SK-N-SH (cell line): Measurements from ENCODE around the gene MRPL12. TPM values are rescaled to one million over a fixed set of nuclear protein-coding genes. Genes with fewer than 3 reads are reported as not detected.
A peak's percentile ranks its signal among the peaks of the same experiment; 100 is the strongest.

Experiments
- CTCF ChIA-PET: fragments of 300-600, 350-600 bp; formaldehyde crosslinking; extraction: SDS; loops from one replicate; lab custom pipeline; 2021; lab: Yijun Ruan, JAX
- POLR2A ChIA-PET: fragments of 350-600 bp; sonication (Branson Sonifier 250); formaldehyde crosslinking; extraction: SDS; loops from one replicate; lab custom pipeline; 2020; ENCODE audit warnings: antibody characterized with exemption, inconsistent platforms; lab: Yijun Ruan, JAX
- DNase-seq: peaks from one replicate; pipeline ENCODE4 v3.0.0; 2012
- H2AFZ ChIP-seq: fragments of 200-600 bp; sonication (generic); 2 replicates; pipeline ENCODE4 v1.8.1; 2016; ENCODE audit warnings: antibody characterized with exemption, mild to moderate bottlenecking, low read depth
- H3F3A ChIP-seq: fragments of 200-600 bp; sonication (generic); replicated peaks from 2 replicates; pipeline ENCODE3; 2016; ENCODE audit warnings: antibody characterized with exemption, mild to moderate bottlenecking; ENCODE audit not compliant: insufficient read depth
- H3K27ac ChIP-seq, 2 experiments: fragments of 200-500 bp in 1 of 2; fragments of 200-600 bp in 1 of 2; sonication (Bioruptor generic) in 1 of 2; sonication (generic), shearing (Covaris generic) in 1 of 2; 2 replicates each; pipeline versions ENCODE4 v1.5.1 to v1.6.1; 2014 to 2016; ENCODE audit warnings: low read depth in 2 of 2, inconsistent platforms in 1 of 2, low read length in 1 of 2, mild to moderate bottlenecking in 1 of 2, mixed read lengths in 1 of 2
- H3K27me3 ChIP-seq: fragments of 200-600 bp; sonication (generic), shearing (Covaris generic); 2 replicates; pipeline ENCODE4 v1.6.1; 2016; ENCODE audit warnings: mixed run types; ENCODE audit not compliant: insufficient read depth
- H3K36me3 ChIP-seq, 2 experiments: fragments of 200-500 bp in 1 of 2; fragments of 200-600 bp in 1 of 2; sonication (Bioruptor generic) in 1 of 2; sonication (generic) in 1 of 2; replicated peaks in 1 of 2; 2 replicates each; pipeline versions ENCODE3 to v1.5.1; 2014 to 2016; ENCODE audit warnings: low read length in 1 of 2, mild to moderate bottlenecking in 1 of 2; ENCODE audit not compliant: insufficient read depth in 2 of 2, control insufficient read depth in 1 of 2
- H3K4me1 ChIP-seq, 2 experiments: fragments of 200-500 bp in 1 of 2; fragments of 200-600 bp in 1 of 2; sonication (Bioruptor generic) in 1 of 2; sonication (generic), shearing (Covaris generic) in 1 of 2; 2 replicates each; pipeline versions ENCODE4 v1.5.1 to v1.6.1; 2014 to 2016; ENCODE audit warnings: low read depth in 1 of 2, low read length in 1 of 2, mixed run types in 1 of 2; ENCODE audit not compliant: insufficient read depth in 2 of 2, control insufficient read depth in 1 of 2
- H3K4me2 ChIP-seq: fragments of 200-600 bp; sonication (generic), shearing (Covaris generic); 2 replicates; pipeline ENCODE4 v1.6.1; 2017; ENCODE audit warnings: mixed run types
- H3K4me3 ChIP-seq, 2 experiments: fragments of 200-500 bp in 1 of 2; fragments of 200-600 bp in 1 of 2; sonication (Bioruptor generic) in 1 of 2; sonication (generic), shearing (Covaris generic) in 1 of 2; 2 replicates each; pipeline versions ENCODE4 v1.5.1 to v1.8.1; 2014 to 2016; ENCODE audit warnings: low read depth in 2 of 2, inconsistent platforms in 1 of 2, low read length in 1 of 2, mild to moderate bottlenecking in 1 of 2, mixed read lengths in 1 of 2, moderate library complexity in 1 of 2
- H3K79me2 ChIP-seq: fragments of 200-600 bp; sonication (generic); 2 replicates; pipeline ENCODE4 v1.8.1; 2017; ENCODE audit warnings: mild to moderate bottlenecking; ENCODE audit not compliant: insufficient read depth
- H3K9ac ChIP-seq: fragments of 200-600 bp; sonication (generic); 2 replicates; pipeline ENCODE4 v1.6.1; 2017; ENCODE audit warnings: mixed run types
- H3K9me2 ChIP-seq: fragments of 200-600 bp; sonication (generic); 2 replicates; pipeline ENCODE4 v1.6.1; 2017; ENCODE audit warnings: mixed run types
- H3K9me3 ChIP-seq: fragments of 200-600 bp; sonication (generic); 2 replicates; pipeline ENCODE4 v1.6.1; 2017; ENCODE audit warnings: mixed run types, mild to moderate bottlenecking, moderate library complexity
- H4K20me1 ChIP-seq: fragments of 200-600 bp; sonication (generic); 2 replicates; pipeline ENCODE4 v1.6.1; 2017; ENCODE audit warnings: mild to moderate bottlenecking, mixed run types; ENCODE audit not compliant: insufficient read depth
- CHD2 ChIP-seq: fragments of 150-350 bp; IDR thresholded peaks from 2 replicates; pipeline ENCODE4 v1.6.1; 2018; ENCODE audit warnings: low read length; ENCODE audit not compliant: partially characterized antibody
- ELF1 ChIP-seq: IDR thresholded peaks from 2 replicates; pipeline ENCODE4 v1.4.0; 2012
- FOSL2 ChIP-seq: IDR thresholded peaks from 2 replicates; pipeline ENCODE4 v1.4.0; 2012; ENCODE audit warnings: low read depth, mild to moderate bottlenecking, moderate library complexity, borderline replicate concordance
- JUND ChIP-seq: IDR thresholded peaks from 2 replicates; pipeline ENCODE4 v1.4.0; 2012
- MEF2A ChIP-seq: IDR thresholded peaks from 2 replicates; pipeline ENCODE4 v1.4.0; 2012; ENCODE audit warnings: low read depth, borderline replicate concordance
- MXI1 ChIP-seq: IDR thresholded peaks from 2 replicates; pipeline ENCODE4 v1.6.1; 2012; ENCODE audit warnings: mild to moderate bottlenecking, low read depth, low read length, improper control_type of control experiment
- RAD21 ChIP-seq: IDR thresholded peaks from 2 replicates; pipeline ENCODE4 v1.6.1; 2012; ENCODE audit warnings: mild to moderate bottlenecking, low read length
- REST ChIP-seq: IDR thresholded peaks from 2 replicates; pipeline ENCODE4 v1.6.1; 2012; ENCODE audit warnings: mild to moderate bottlenecking, low read depth, low read length, moderate library complexity
- SIN3A ChIP-seq: IDR thresholded peaks from 2 replicates; pipeline ENCODE4 v1.6.1; 2012; ENCODE audit warnings: low read depth, mild to moderate bottlenecking, low read length, moderate library complexity, borderline replicate concordance
- SMC3 ChIP-seq: IDR thresholded peaks from 2 replicates; pipeline ENCODE4 v1.6.1; 2012; ENCODE audit warnings: low read depth, low read length, improper control_type of control experiment
- WGBS: methylation state at CpG from one replicate; pipeline ENCODE4 v1.1.6; 2017; ENCODE audit warnings: low lambda C conversion rate; 5-methylcytosine and 5-hydroxymethylcytosine counted together
- polyA plus RNA-seq, 3 experiments: library from polyadenylated mRNA; depleted of rRNA; stranded (reverse); fragments of >200 nt; gene quantifications; 2 replicates each; pipeline ENCODE4 v1.2.3, GENCODE V29; 2012
- small RNA-seq, 7 experiments: library from RNA; depleted of rRNA; stranded (forward); fragments of <200 nt; gene quantifications; one replicate each; pipeline ENCODE3, GENCODE V24; 2012
- TF ChIP-seq, protein P1 (sequence below): fragments of 150-350 bp; IDR thresholded peaks from 2 replicates; pipeline ENCODE4 v1.6.1; 2016; ENCODE audit warnings: mild to moderate bottlenecking, low read depth, low read length
- TF ChIP-seq, protein P2 (sequence below): IDR thresholded peaks from 2 replicates; pipeline ENCODE4 v1.4.0; 2012; ENCODE audit warnings: low read depth
- TF ChIP-seq, protein P3 (sequence below): fragments of 150-350 bp; IDR thresholded peaks from 2 replicates; pipeline ENCODE4 v1.6.1; 2017; ENCODE audit warnings: antibody characterized with exemption, low read length, low read depth, borderline replicate concordance
- TF ChIP-seq, protein P4 (sequence below): IDR thresholded peaks from 2 replicates; pipeline ENCODE4 v1.4.0; 2012; ENCODE audit warnings: low read depth, borderline replicate concordance

Gene MRPL12
- polyA plus RNA-seq, 1 of the 3 experiments (the other 2 are of a cell fraction) = 322 TPM

- no peak overlapping the region for H3K27ac ChIP-seq
- DNase-seq = peak; percentile 81
- H3K4me3 ChIP-seq = no peak overlapping the region
- ChIA-PET POLR2A (no interaction called here), CTCF (interaction anchor here (1.1 to 1.8 kb wide), 3 partner anchors 65 to 218 kb away, joined by 4 to 5 read pairs (median 4); no protein-coding TSS in a partner anchor)
- TF ChIP-seq REST (no peak), JUND (no peak), ELF1 (no peak), MEF2A (no peak), SIN3A (no peak), MXI1 (no peak), CHD2 (no peak), FOSL2 (no peak), SMC3 (no peak), RAD21 (no peak)
- TF ChIP-seq, protein P1, sequence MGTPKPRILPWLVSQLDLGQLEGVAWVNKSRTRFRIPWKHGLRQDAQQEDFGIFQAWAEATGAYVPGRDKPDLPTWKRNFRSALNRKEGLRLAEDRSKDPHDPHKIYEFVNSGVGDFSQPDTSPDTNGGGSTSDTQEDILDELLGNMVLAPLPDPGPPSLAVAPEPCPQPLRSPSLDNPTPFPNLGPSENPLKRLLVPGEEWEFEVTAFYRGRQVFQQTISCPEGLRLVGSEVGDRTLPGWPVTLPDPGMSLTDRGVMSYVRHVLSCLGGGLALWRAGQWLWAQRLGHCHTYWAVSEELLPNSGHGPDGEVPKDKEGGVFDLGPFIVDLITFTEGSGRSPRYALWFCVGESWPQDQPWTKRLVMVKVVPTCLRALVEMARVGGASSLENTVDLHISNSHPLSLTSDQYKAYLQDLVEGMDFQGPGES = no peak
- TF ChIP-seq, protein P2, sequence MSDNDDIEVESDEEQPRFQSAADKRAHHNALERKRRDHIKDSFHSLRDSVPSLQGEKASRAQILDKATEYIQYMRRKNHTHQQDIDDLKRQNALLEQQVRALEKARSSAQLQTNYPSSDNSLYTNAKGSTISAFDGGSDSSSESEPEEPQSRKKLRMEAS = no peak
- TF ChIP-seq, protein P3, sequence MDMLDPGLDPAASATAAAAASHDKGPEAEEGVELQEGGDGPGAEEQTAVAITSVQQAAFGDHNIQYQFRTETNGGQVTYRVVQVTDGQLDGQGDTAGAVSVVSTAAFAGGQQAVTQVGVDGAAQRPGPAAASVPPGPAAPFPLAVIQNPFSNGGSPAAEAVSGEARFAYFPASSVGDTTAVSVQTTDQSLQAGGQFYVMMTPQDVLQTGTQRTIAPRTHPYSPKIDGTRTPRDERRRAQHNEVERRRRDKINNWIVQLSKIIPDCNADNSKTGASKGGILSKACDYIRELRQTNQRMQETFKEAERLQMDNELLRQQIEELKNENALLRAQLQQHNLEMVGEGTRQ = no peak
- TF ChIP-seq, protein P4, sequence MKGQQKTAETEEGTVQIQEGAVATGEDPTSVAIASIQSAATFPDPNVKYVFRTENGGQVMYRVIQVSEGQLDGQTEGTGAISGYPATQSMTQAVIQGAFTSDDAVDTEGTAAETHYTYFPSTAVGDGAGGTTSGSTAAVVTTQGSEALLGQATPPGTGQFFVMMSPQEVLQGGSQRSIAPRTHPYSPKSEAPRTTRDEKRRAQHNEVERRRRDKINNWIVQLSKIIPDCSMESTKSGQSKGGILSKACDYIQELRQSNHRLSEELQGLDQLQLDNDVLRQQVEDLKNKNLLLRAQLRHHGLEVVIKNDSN = no peak
- no peak overlapping the region for H3K4me2 ChIP-seq
- no peaks in the 10 kb centered on the region for H3K27me3 ChIP-seq
- H3K4me1 ChIP-seq = peaks cover 0 to 9% of the 10 kb centered on the region in 2 experiments; a peak in 1 of 4 replicates
- no peaks in the 10 kb centered on the region for H4K20me1 ChIP-seq
- 21% methylated on average over 19 of the region's 26 CpGs for WGBS
- H2AFZ ChIP-seq = no peak overlapping the region
- no peaks in the 10 kb centered on the region for H3K79me2 ChIP-seq
- H3F3A ChIP-seq = no peaks in the 10 kb centered on the region
- no peaks in the 10 kb centered on the region for H3K36me3 ChIP-seq
- H3K9me2 ChIP-seq = no peaks in the 10 kb centered on the region
- no peaks in the 10 kb centered on the region for H3K9me3 ChIP-seq
- H3K9ac ChIP-seq = no peak overlapping the region
These were observed 38.7 kb downstream of the MRPL12 start for GRCh38 chr17:81741594-81742452.

Small RNAs within 50 kb of the gene (small RNA-seq; reads per million reads assigned to genes)
- 0 to 0.48 (median 0) reads per million in 7 experiments for gene MIR6786

Other genes starting within 250 kb of the MRPL12 start
- 3,367 and 7,871 TPM in 2 replicates for gene ACTG1, start 190.6 kb upstream of the MRPL12 start, polyA plus RNA-seq (2012; rRNA removed)
- gene FSCN2, start 175.0 kb upstream of the MRPL12 start, polyA plus RNA-seq (2012; rRNA removed) = 2.0 and 2.1 TPM in 2 replicates
- 17.1 and 18.9 TPM in 2 replicates for gene FAAP100, start 151.0 kb upstream of the MRPL12 start, polyA plus RNA-seq (2012; rRNA removed)
- 88.6 and 105 TPM in 2 replicates for gene NPLOC4, start 66.3 kb upstream of the MRPL12 start, polyA plus RNA-seq (2012; rRNA removed)
- gene TSPAN10, start 66.2 kb upstream of the MRPL12 start, polyA plus RNA-seq (2012; rRNA removed) = 4.7 and 6.0 TPM in 2 replicates
- 4.4 and 5.0 TPM in 2 replicates for gene PDE6G, start 46.8 kb upstream of the MRPL12 start, polyA plus RNA-seq (2012; rRNA removed)
- gene OXLD1, start 36.8 kb upstream of the MRPL12 start, polyA plus RNA-seq (2012; rRNA removed) = 103 and 124 TPM in 2 replicates
- 55.1 and 62.4 TPM in 2 replicates for gene CCDC137, start 36.6 kb upstream of the MRPL12 start, polyA plus RNA-seq (2012; rRNA removed)
- gene ARL16, start 19.6 kb upstream of the MRPL12 start, polyA plus RNA-seq (2012; rRNA removed) = 148 and 166 TPM in 2 replicates
- gene HGS, start 19.4 kb upstream of the MRPL12 start, polyA plus RNA-seq (2012; rRNA removed) = 184 and 192 TPM in 2 replicates
- 29.9 and 34.7 TPM in 2 replicates for gene SLC25A10, start 8.9 kb downstream of the MRPL12 start, polyA plus RNA-seq (2012; rRNA removed)
- gene GCGR, start 100.8 kb downstream of the MRPL12 start, polyA plus RNA-seq (2012; rRNA removed) = not detected in 2 replicates
- 120 and 156 TPM in 2 replicates for gene MCRIP1, start 129.9 kb downstream of the MRPL12 start, polyA plus RNA-seq (2012; rRNA removed)
- gene PPP1R27, start 131.7 kb downstream of the MRPL12 start, polyA plus RNA-seq (2012; rRNA removed) = 0.07 and 0.16 TPM in 2 replicates
- gene P4HB, start 157.2 kb downstream of the MRPL12 start, polyA plus RNA-seq (2012; rRNA removed) = 112 and 165 TPM in 2 replicates
- gene ARHGDIA, start 168.0 kb downstream of the MRPL12 start, polyA plus RNA-seq (2012; rRNA removed) = 184 and 385 TPM in 2 replicates
- 176 and 269 TPM in 2 replicates for gene ALYREF, start 188.2 kb downstream of the MRPL12 start, polyA plus RNA-seq (2012; rRNA removed)
- gene ANAPC11, start 188.4 kb downstream of the MRPL12 start, polyA plus RNA-seq (2012; rRNA removed) = 1,022 and 1,275 TPM in 2 replicates
- gene NPB, start 198.9 kb downstream of the MRPL12 start, polyA plus RNA-seq (2012; rRNA removed) = 0.91 and 2.4 TPM in 2 replicates
- 46.2 and 54.1 TPM in 2 replicates for gene PCYT2, start 208.0 kb downstream of the MRPL12 start, polyA plus RNA-seq (2012; rRNA removed)
- 32.6 and 34.1 TPM in 2 replicates for gene SIRT7, start 214.8 kb downstream of the MRPL12 start, polyA plus RNA-seq (2012; rRNA removed)
- gene MAFG, start 224.4 kb downstream of the MRPL12 start, polyA plus RNA-seq (2012; rRNA removed) = 30.3 and 38.7 TPM in 2 replicates
- 121 and 165 TPM in 2 replicates for gene PYCR1, start 233.9 kb downstream of the MRPL12 start, polyA plus RNA-seq (2012; rRNA removed)
- not detected in 2 replicates for gene MYADML2, start 243.9 kb downstream of the MRPL12 start, polyA plus RNA-seq (2012; rRNA removed)